Suprapubic skin (tissue), 4 donors: ENCODE results near the gene COL3A1. TPM values are rescaled to one million over a fixed set of nuclear protein-coding genes. Genes with fewer than 3 reads are reported as not detected.

ENCODE experiments used
- DNase-seq, 2 donors: peaks; one replicate each; pipeline ENCODE4 v3.0.0-alpha.2; 2019; ENCODE audit warnings: low spot score in 2 of 2
- H3K27ac ChIP-seq: fragments of 200-600 bp; sonication (generic); one replicate; pipeline ENCODE4 v1.5.1; 2019
- H3K27me3 ChIP-seq: fragments of 200-600 bp; sonication (generic); one replicate; pipeline ENCODE4 v1.5.1; 2019
- H3K36me3 ChIP-seq: fragments of 200-600 bp; sonication (generic); one replicate; pipeline ENCODE4 v1.5.1; 2019
- H3K4me1 ChIP-seq: fragments of 200-600 bp; sonication (generic); one replicate; pipeline ENCODE4 v1.5.1; 2019
- H3K4me3 ChIP-seq: fragments of 200-600 bp; sonication (generic); one replicate; pipeline ENCODE4 v1.5.1; 2019; ENCODE audit warnings: mild to moderate bottlenecking
- H3K9me3 ChIP-seq: fragments of 200-600 bp; sonication (generic); one replicate; pipeline ENCODE4 v1.5.1; 2019
- CTCF ChIP-seq, 2 donors: fragments of 200-600 bp in 1 of 2; fragments of 450-650 bp in 1 of 2; sonication (generic) in 1 of 2; IDR thresholded peaks; one replicate each; pipeline ENCODE4 v1.5.1; 2016 to 2019; ENCODE audit warnings: antibody characterized with exemption in 2 of 2, mild to moderate bottlenecking in 1 of 2, moderate library complexity in 1 of 2
- EP300 ChIP-seq: sonication (generic); formaldehyde crosslinking; IDR thresholded peaks from one replicate; pipeline ENCODE4 v1.6.1; 2017; ENCODE audit warnings: antibody characterized with exemption
- POLR2A ChIP-seq, 2 donors: fragments of 450-650 bp; IDR thresholded peaks; one replicate each; pipeline ENCODE4 v1.6.1; 2017; ENCODE audit warnings: antibody characterized with exemption in 2 of 2, mild to moderate bottlenecking in 2 of 2, moderate library complexity in 2 of 2
- POLR2AphosphoS5 ChIP-seq, 3 donors: sonication (generic); formaldehyde crosslinking; IDR thresholded peaks; one replicate each; pipeline ENCODE4 v1.6.1; 2017; ENCODE audit warnings: antibody characterized with exemption in 3 of 3
- WGBS: methylation state at CpG from one replicate; pipeline ENCODE4 v1.1.5; 2018; 5-methylcytosine and 5-hydroxymethylcytosine counted together
- total RNA-seq, 4 donors: library from RNA; depleted of rRNA; stranded (reverse); fragments of >200 nt; gene quantifications; one replicate each; pipeline ENCODE4 v1.1.0, GENCODE V29; 2016

The COL3A1 gene
- total RNA-seq: 10 to 100 TPM; 19.2 to 73.2 (median 54.9) TPM

DNA sequence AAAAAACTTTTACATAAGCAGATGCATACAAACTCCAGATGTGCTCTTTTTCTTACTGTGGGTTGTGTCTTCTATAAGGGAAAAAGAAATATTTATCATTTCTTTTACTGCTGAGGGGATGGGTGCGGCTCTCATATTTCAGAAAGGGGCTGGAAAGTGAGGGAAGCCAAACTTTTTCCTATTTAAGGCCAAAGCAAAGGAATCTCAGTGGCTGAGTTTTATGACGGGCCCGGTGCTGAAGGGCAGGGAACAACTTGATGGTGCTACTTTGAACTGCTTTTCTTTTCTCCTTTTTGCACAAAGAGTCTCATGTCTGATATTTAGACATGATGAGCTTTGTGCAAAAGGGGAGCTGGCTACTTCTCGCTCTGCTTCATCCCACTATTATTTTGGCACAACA is at the start of gene COL3A1:
COL3A1 (plus strand) TSS at position 210 of the 400 bp plus-strand sequence; CDS start at position 327, 117 bp downstream.
- WGBS: 15% methylated on average over 4 of the region's 4 CpGs
- Histone ChIP-seq H3K36me3 (no peaks in the 10 kb centered on the region), H3K27me3 (no peaks in the 10 kb centered on the region), H3K9me3 (no peaks in the 10 kb centered on the region), H3K27ac (peak within 1 kb of the TSS; percentile 71), H3K4me3 (peak within 1 kb of the TSS; percentile 45), H3K4me1 (no peaks in the 10 kb centered on the region)
- no peak for TF ChIP-seq POLR2AphosphoS5 (IDR thresholded peaks at IDR 0.05)
- peak in 1 of 2 donors; percentile 78 for TF ChIP-seq POLR2A (IDR thresholded peaks at IDR 0.05)
- no peak for TF ChIP-seq EP300
- TF ChIP-seq CTCF (IDR thresholded peaks at IDR 0.05): no peak
- no peak for DNase-seq

DNA sequence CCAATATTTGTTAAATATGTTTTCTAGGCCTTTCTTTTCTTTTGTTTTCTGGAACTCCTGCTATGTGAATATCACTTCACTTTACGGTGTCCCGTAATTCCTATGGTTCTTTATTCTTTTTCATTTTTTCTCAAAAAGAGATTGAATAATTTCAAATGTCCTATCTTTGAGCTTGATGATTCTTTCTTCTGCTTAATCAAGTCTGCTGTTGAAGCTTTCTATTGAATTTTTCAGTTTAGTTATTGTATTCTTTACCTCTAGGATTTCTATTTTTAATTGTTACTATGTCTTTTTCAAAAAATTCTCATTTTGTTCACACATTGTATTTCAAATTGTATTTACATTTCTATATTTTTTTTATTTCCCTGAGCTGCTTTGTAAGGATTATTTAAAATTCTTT is 45.5 kb upstream of the COL3A1 start:
- Histone ChIP-seq H3K4me1 (no peaks in the 10 kb centered on the region), H3K9me3 (no peaks in the 10 kb centered on the region), H3K27me3 (no peaks in the 10 kb centered on the region), H3K4me3 (no peak overlapping the region), H3K36me3 (no peaks in the 10 kb centered on the region), H3K27ac (no peak overlapping the region)
- no peak for DNase-seq
- TF ChIP-seq CTCF (IDR thresholded peaks at IDR 0.05) (no peak), POLR2A (IDR thresholded peaks at IDR 0.05) (no peak), EP300 (no peak), POLR2AphosphoS5 (IDR thresholded peaks at IDR 0.05) (no peak)
- WGBS: 93% methylated on average over 2 of the region's 2 CpGs

DNA sequence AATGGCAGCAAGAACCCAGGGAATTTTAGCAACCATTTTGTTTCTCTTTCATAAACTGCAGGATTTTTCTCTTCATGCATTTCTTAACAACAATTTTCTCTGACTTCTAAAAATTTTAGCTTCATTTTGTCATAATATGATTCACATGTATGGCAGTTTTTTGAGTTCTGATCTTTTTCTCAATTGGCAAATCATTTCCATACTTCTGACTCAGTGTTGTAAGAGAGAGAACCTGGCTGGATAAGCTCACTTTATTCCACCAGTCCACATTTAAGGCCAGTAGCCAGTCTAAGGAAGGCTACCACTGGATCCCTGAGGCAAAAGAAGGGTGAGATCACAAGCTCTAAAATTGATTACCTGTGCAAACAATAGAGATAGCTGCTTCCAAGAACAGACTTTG is 42.8 kb upstream of the COL3A1 start:
- Histone ChIP-seq H3K4me1 (no peaks in the 10 kb centered on the region), H3K36me3 (no peaks in the 10 kb centered on the region), H3K27me3 (no peaks in the 10 kb centered on the region), H3K9me3 (no peaks in the 10 kb centered on the region), H3K4me3 (no peak overlapping the region), H3K27ac (peak overlapping the region; percentile 34)
- no peak for DNase-seq
- no peak for TF ChIP-seq CTCF (IDR thresholded peaks at IDR 0.05)
- no peak for TF ChIP-seq POLR2A (IDR thresholded peaks at IDR 0.05)
- TF ChIP-seq EP300: no peak
- TF ChIP-seq POLR2AphosphoS5 (IDR thresholded peaks at IDR 0.05): no peak

DNA sequence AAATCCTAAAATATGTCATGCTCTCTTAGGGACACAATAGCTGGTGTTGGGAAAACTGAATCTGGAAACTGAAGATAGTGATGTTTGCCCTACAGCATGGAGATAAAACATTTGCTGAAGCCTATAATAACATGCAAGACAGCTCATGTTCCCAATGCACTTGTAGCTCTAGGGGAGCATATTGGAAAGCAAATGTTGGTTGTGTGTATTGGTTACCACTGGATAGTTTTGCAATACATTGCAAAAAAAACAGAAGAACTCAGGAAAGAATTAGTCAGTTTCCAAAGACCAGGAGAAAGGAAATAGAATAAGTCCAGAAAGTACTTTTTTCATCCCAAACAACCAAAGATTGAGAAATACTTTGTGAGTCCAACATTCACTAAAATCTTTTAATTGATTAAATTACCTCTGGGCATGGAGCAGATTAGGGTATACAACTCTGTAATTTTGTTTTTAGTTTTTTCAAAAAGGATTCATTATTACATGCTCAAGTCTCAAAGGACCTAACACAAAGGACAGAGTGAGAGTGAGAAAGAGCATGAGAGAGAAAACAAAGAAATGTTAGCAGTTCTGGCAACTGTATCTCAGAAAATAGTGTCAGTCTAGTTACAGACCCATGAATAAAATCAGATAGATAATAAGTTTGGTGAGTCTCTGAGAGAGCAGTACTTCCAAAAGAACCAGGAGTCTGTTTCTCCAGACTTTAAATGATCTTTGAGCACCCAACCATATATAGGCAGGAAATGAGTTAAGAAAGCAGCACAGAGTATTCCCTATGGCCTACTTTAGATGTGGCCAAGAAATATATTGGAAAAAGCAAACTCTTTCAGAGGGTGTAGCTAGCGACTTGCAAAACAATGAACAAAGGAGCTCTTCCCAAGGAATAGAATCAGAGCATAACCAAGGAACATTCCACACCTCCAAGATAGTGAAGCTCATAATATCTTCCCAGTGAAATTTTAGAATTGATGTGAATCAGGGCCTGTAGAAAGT is 36.6 kb upstream of the COL3A1 start:
- WGBS: 50% methylated on average over 1 of the region's 1 CpG
- H3K27me3 ChIP-seq: no peaks in the 10 kb centered on the region
- H3K4me3 ChIP-seq: no peak overlapping the region
- peaks cover 4% of the 10 kb centered on the region for H3K4me1 ChIP-seq
- H3K36me3 ChIP-seq: no peaks in the 10 kb centered on the region
- no peaks in the 10 kb centered on the region for H3K9me3 ChIP-seq
- TF ChIP-seq POLR2A (IDR thresholded peaks at IDR 0.05) (no peak), POLR2AphosphoS5 (IDR thresholded peaks at IDR 0.05) (peak in 2 of 3 donors; percentile 33 to 74)
- no peak for DNase-seq
- H3K27ac ChIP-seq: peak overlapping the region; percentile 76

- no peak overlapping the region for H3K4me3 ChIP-seq
- no peaks in the 10 kb centered on the region for H3K9me3 ChIP-seq
- peak overlapping the region; percentile 45 for H3K27ac ChIP-seq
- no peak for DNase-seq
- H3K4me1 ChIP-seq: peaks cover 4% of the 10 kb centered on the region
- 41% methylated on average over 4 of the region's 4 CpGs for WGBS
- no peaks in the 10 kb centered on the region for H3K36me3 ChIP-seq
- TF ChIP-seq CTCF (IDR thresholded peaks at IDR 0.05): no peak
- no peak for TF ChIP-seq POLR2A (IDR thresholded peaks at IDR 0.05)
- TF ChIP-seq POLR2AphosphoS5 (IDR thresholded peaks at IDR 0.05): no peak
- TF ChIP-seq EP300: no peak
- H3K27me3 ChIP-seq: no peaks in the 10 kb centered on the region
Measured at GRCh38 chr2:188940171-188940570, 34.0 kb upstream of the COL3A1 start.
